Spinal cord (tissue), 10 donors: ENCODE data around the gene KRT83. TPM values are rescaled to one million over a fixed set of nuclear protein-coding genes. Genes with fewer than 3 reads are reported as not detected.

Experiments used
- DNase-seq, 6 donors: peaks; one replicate each; pipeline versions ENCODE4 v3.0.0 to v3.0.0-alpha.2; 2013 to 2015; ENCODE audit warnings: low spot score in 6 of 6, low read depth in 4 of 6
- H3K27ac ChIP-seq: one replicate; pipeline ENCODE4 v1.5.1; 2013; ENCODE audit warnings: low read depth, low read length, control low read depth
- H3K27me3 ChIP-seq: one replicate; pipeline ENCODE4 v1.6.1; 2013; ENCODE audit warnings: low read length; ENCODE audit not compliant: control insufficient read depth, insufficient read depth
- H3K36me3 ChIP-seq: one replicate; pipeline ENCODE4 v1.6.1; 2013; ENCODE audit warnings: low read length; ENCODE audit not compliant: control insufficient read depth, insufficient read depth
- H3K4me1 ChIP-seq: one replicate; pipeline ENCODE4 v1.6.1; 2013; ENCODE audit warnings: low read length; ENCODE audit not compliant: control insufficient read depth, insufficient read depth
- H3K4me3 ChIP-seq: one replicate; pipeline ENCODE4 v1.5.1; 2013; ENCODE audit warnings: low read depth, low read length, control low read depth
- H3K9me3 ChIP-seq: one replicate; pipeline ENCODE4 v1.6.1; 2013; ENCODE audit warnings: low read length; ENCODE audit not compliant: control insufficient read depth, insufficient read depth
- WGBS: methylation state at CpG from one replicate; pipeline ENCODE4 v1.1.5; 2013; ENCODE audit warnings: missing lambda C conversion rate; ENCODE audit not compliant: insufficient coverage; 5-methylcytosine and 5-hydroxymethylcytosine counted together
- polyA plus RNA-seq, 2 donors: library from polyadenylated mRNA; unstranded; fragments of 120-200 nt; gene quantifications; one replicate each; pipeline ENCODE4 v1.2.1, GENCODE V29; 2013; ENCODE audit not compliant: insufficient read length in 2 of 2
- total RNA-seq, 2 donors: library from RNA; depleted of rRNA in 1 of 2; stranded (reverse); fragments of 120-200 nt in 1 of 2; fragments of >200 nt in 1 of 2; gene quantifications; one replicate each; pipeline versions ENCODE4 v1.2.3 to v1.2.4, GENCODE V29; 2013 to 2014
- donor health status: healthy.

Gene KRT83
- total and polyA plus RNA-seq, 4 donors, result not detected

- no CpG with 5 or more reads among the region's 1 CpG for WGBS
- no peaks in the 10 kb centered on the region for H3K9me3 ChIP-seq
- no peaks in the 10 kb centered on the region for H3K27me3 ChIP-seq
- H3K36me3 ChIP-seq, result no peaks in the 10 kb centered on the region
- peaks cover 3% of the 10 kb centered on the region for H3K4me1 ChIP-seq
- no peak for DNase-seq
- no peak overlapping the region for H3K4me3 ChIP-seq
- no peak overlapping the region for H3K27ac ChIP-seq
These were observed 50.0 kb downstream of the KRT83 start for GRCh38 chr12:52271158-52271557.

GRCh38 chr12:52270541-52271070, 50.6 kb downstream of the KRT83 start:
- H3K4me1 ChIP-seq, result peaks cover 3% of the 10 kb centered on the region
- DNase-seq, result no peak
- 88% methylated on average over 5 of the region's 6 CpGs for WGBS
- no peaks in the 10 kb centered on the region for H3K27me3 ChIP-seq
- no peak overlapping the region for H3K4me3 ChIP-seq
- no peaks in the 10 kb centered on the region for H3K9me3 ChIP-seq
- no peaks in the 10 kb centered on the region for H3K36me3 ChIP-seq
- H3K27ac ChIP-seq, result no peak overlapping the region

GRCh38 chr12:52268212-52268611, 53.0 kb downstream of the KRT83 start:
- no peaks in the 10 kb centered on the region for H3K9me3 ChIP-seq
- WGBS, result 57% methylated on average over 1 of the region's 2 CpGs
- no peaks in the 10 kb centered on the region for H3K36me3 ChIP-seq
- H3K27me3 ChIP-seq, result no peaks in the 10 kb centered on the region
- no peak overlapping the region for H3K27ac ChIP-seq
- H3K4me1 ChIP-seq, result peaks cover 3% of the 10 kb centered on the region
- no peak for DNase-seq
- H3K4me3 ChIP-seq, result no peak overlapping the region

DNA sequence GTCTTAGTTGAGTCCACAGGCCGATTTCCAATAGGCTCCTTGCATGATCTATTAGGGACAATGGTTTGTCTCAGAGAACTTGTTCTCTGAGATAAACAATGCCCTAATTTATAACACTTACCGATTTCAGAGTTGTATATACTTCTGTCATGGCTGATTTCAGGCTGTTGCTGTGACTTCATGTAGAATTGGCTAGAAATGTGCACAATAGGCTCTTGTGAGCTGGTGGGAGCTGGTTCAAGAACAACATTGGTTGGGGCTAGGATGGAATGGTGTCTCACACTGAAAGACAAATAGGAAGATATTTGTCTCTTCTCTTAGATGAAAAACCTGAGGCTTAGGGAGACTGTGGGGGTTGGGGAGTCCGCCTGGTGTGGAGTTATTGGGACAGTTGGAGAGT, 53.5 kb downstream of the KRT83 start:
- DNase-seq, result no peak
- Histone ChIP-seq H3K4me3 (no peak overlapping the region), H3K27ac (no peak overlapping the region), H3K27me3 (no peaks in the 10 kb centered on the region), H3K36me3 (no peaks in the 10 kb centered on the region), H3K9me3 (no peaks in the 10 kb centered on the region), H3K4me1 (peaks cover 3% of the 10 kb centered on the region)
- 92% methylated on average over 1 of the region's 3 CpGs for whole genome bisulfite sequencing

- H3K36me3 ChIP-seq, result no peaks in the 10 kb centered on the region
- H3K4me3 ChIP-seq, result no peak overlapping the region
- no peak for DNase-seq
- H3K4me1 ChIP-seq, result peaks cover 3% of the 10 kb centered on the region
- WGBS, result 100% methylated on average over 3 of the region's 3 CpGs
- no peak overlapping the region for H3K27ac ChIP-seq
- H3K9me3 ChIP-seq, result no peaks in the 10 kb centered on the region
- no peaks in the 10 kb centered on the region for H3K27me3 ChIP-seq
These were observed 53.9 kb downstream of the KRT83 start for GRCh38 chr12:52267266-52267665.

DNA sequence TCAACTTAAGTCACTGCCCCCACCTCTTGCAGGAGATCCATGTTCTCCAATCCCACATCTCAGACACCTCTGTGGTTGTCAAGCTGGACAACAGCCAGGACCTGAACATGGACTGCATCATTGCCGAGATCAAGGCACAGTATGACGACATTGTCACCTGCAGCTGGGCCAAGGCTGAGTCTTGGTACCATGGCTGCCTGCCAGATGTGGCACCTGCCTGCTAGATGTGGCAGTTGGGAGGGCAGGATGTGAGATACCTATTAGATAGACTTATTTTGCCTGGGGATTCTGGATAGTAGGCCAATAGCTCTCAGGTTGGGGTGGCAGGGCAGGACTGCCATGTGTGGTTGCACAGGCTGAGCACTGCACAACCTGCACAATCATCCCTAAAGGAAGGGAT, 54.7 kb downstream of the KRT83 start:
- no peak overlapping the region for H3K27ac ChIP-seq
- H3K4me1 ChIP-seq, result peaks cover 3% of the 10 kb centered on the region
- 88% methylated on average over 2 of the region's 2 CpGs for WGBS
- H3K36me3 ChIP-seq, result no peaks in the 10 kb centered on the region
- no peaks in the 10 kb centered on the region for H3K9me3 ChIP-seq
- no peak overlapping the region for H3K4me3 ChIP-seq
- H3K27me3 ChIP-seq, result peaks cover 1% of the 10 kb centered on the region
- DNase-seq, result no peak

GRCh38 chr12:52264435-52264825, 56.8 kb downstream of the KRT83 start:
- H3K9me3 ChIP-seq, result no peaks in the 10 kb centered on the region
- DNase-seq, result no peak

More at GRCh38 chr12:52264435-52264825, 56.8 kb downstream of the KRT83 start:
- H3K27ac ChIP-seq, result no peak overlapping the region
- 60% methylated on average over 2 of the region's 2 CpGs for WGBS
- no peak overlapping the region for H3K4me3 ChIP-seq
- H3K27me3 ChIP-seq, result peaks cover 6% of the 10 kb centered on the region
- H3K4me1 ChIP-seq, result peaks cover 3% of the 10 kb centered on the region
- no peaks in the 10 kb centered on the region for H3K36me3 ChIP-seq

Other genes starting within 250 kb of the KRT83 start
- under 1 TPM; 0.33 to 0.59 TPM for gene SMIM41, start 241.7 kb downstream of the KRT83 start, total RNA-seq
- gene SMIM41, start 241.7 kb downstream of the KRT83 start, polyA plus RNA-seq, result under 1 TPM; 0.23 to 0.79 TPM
- not detected for gene KRT80, start 129.4 kb downstream of the KRT83 start, total RNA-seq
- under 1 TPM in 1 of 2 donors, not detected in 1; 0.12 TPM for gene KRT80, start 129.4 kb downstream of the KRT83 start, polyA plus RNA-seq
- under 1 TPM in 1 of 2 donors, not detected in 1; 0.33 TPM for gene KRT7, start 88.2 kb downstream of the KRT83 start, total RNA-seq
- 1 to 10 TPM in 1 of 2 donors, under 1 TPM in 1; 0.63 to 1.2 TPM for gene KRT7, start 88.2 kb downstream of the KRT83 start, polyA plus RNA-seq
- gene KRT86, start 46.8 kb downstream of the KRT83 start, total RNA-seq, result under 1 TPM; 0.10 to 0.11 TPM
- under 1 TPM; 0.65 to 0.73 TPM for gene KRT86, start 46.8 kb downstream of the KRT83 start, polyA plus RNA-seq
- under 1 TPM in 1 of 2 donors, not detected in 1; 0.17 TPM for gene KRT81, start 29.9 kb downstream of the KRT83 start, total RNA-seq
- gene KRT81, start 29.9 kb downstream of the KRT83 start, polyA plus RNA-seq, result under 1 TPM; 0.15 to 0.55 TPM
- gene KRT85, start 46.1 kb upstream of the KRT83 start, total RNA-seq, result not detected
- gene KRT85, start 46.1 kb upstream of the KRT83 start, polyA plus RNA-seq, result not detected
- not detected for gene KRT84, start 64.3 kb upstream of the KRT83 start, total RNA-seq
- not detected for gene KRT84, start 64.3 kb upstream of the KRT83 start, polyA plus RNA-seq
- not detected for gene KRT82, start 84.9 kb upstream of the KRT83 start, total RNA-seq
- not detected for gene KRT82, start 84.9 kb upstream of the KRT83 start, polyA plus RNA-seq
- gene KRT75, start 113.0 kb upstream of the KRT83 start, total RNA-seq, result under 1 TPM in 1 of 2 donors, not detected in 1; 0.06 TPM
- gene KRT75, start 113.0 kb upstream of the KRT83 start, polyA plus RNA-seq, result under 1 TPM in 1 of 2 donors, not detected in 1; 0.12 TPM
- gene KRT6B, start 130.7 kb upstream of the KRT83 start, total RNA-seq, result not detected
- gene KRT6B, start 130.7 kb upstream of the KRT83 start, polyA plus RNA-seq, result not detected
- not detected for gene KRT6C, start 152.4 kb upstream of the KRT83 start, total RNA-seq
- gene KRT6C, start 152.4 kb upstream of the KRT83 start, polyA plus RNA-seq, result not detected
- not detected for gene KRT6A, start 171.9 kb upstream of the KRT83 start, total RNA-seq
- not detected for gene KRT6A, start 171.9 kb upstream of the KRT83 start, polyA plus RNA-seq
- under 1 TPM in 1 of 2 donors, not detected in 1; 0.99 TPM for gene KRT5, start 199.0 kb upstream of the KRT83 start, total RNA-seq
- gene KRT5, start 199.0 kb upstream of the KRT83 start, polyA plus RNA-seq, result under 1 TPM; 0.27 to 0.68 TPM
- gene KRT71, start 231.7 kb upstream of the KRT83 start, total RNA-seq, result under 1 TPM in 1 of 2 donors, not detected in 1; 0.06 TPM
- gene KRT71, start 231.7 kb upstream of the KRT83 start, polyA plus RNA-seq, result under 1 TPM; 0.33 to 0.35 TPM